PFSK-1 (cell line): Measurements from ENCODE around the gene MYBBP1A.

ENCODE experiments used
- POLR2AphosphoS5 ChIP-seq: IDR thresholded peaks from 2 replicates; pipeline ENCODE4 v1.6.1; 2012; ENCODE audit warnings: low read depth, mild to moderate bottlenecking, control low read depth, low read length, moderate library complexity
- SIN3A ChIP-seq: IDR thresholded peaks from 2 replicates; pipeline ENCODE4 v1.6.1; 2012; ENCODE audit warnings: mild to moderate bottlenecking, low read length, moderate library complexity, borderline replicate concordance; ENCODE audit not compliant: insufficient read depth
- TAF1 ChIP-seq: IDR thresholded peaks from 2 replicates; pipeline ENCODE4 v1.6.1; 2012; ENCODE audit warnings: low read length, control low read depth, borderline replicate concordance; ENCODE audit not compliant: insufficient read depth

GRCh38 chr17:4514779-4515178, 40.4 kb downstream of the MYBBP1A start:
- TF ChIP-seq TAF1 (no peak), POLR2AphosphoS5 (no peak), SIN3A (no peak)
